Activated CD8-positive, alpha-beta memory T cell treated with anti-CD3 and anti-CD28 coated beads, Interleukin-2, amount 50 U/mL, for 48 hours (primary cell): ENCODE measurements around the gene NAT14.

Experiments
- DNase-seq: peaks from one replicate; pipeline ENCODE4 v3.0.0-alpha.2; 2020

NAT14 gene

DNA sequence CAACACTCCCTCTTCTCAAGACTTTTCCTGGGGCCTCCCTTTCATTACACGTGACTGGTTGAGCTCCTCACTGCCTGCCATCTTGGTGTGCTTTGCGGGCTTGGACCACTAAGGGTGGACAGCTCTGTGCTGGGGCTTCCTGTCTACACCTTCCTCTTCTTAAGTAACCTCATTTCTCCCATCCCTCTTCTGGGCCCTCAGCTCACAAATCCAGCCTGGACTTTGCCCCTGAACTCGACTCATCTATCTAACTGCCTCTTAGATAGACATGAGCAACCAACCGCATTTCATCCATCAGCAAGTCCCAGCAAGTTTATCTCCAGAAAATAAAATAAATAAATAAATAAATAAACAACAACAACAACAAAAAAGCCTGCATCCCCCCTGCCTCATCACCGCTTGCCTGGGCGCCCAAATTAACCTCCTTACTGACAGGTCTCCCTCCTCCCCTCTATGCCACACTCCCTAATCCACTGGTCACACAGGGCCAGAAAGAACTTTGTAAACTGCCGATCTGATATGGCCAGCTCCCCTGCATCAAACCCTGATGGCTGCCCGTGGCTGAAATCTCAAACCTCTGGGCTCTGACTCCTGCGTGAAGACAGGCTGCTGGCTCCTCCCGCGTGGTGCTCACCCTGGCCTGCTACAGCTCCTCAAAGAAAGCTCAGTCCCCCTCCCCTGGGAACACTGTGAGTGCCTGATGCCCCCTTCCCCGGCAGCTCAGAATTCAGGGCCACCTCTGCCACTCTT is 31.3 kb upstream of the NAT14 start:
- DNase-seq = no peak

- DNase-seq = peak; percentile 75
Measured at GRCh38 chr19:55454787-55455243, 30.2 kb upstream of the NAT14 start.

- no peak for DNase-seq
Measured at GRCh38 chr19:55455576-55456235, 29.3 kb upstream of the NAT14 start.

DNA sequence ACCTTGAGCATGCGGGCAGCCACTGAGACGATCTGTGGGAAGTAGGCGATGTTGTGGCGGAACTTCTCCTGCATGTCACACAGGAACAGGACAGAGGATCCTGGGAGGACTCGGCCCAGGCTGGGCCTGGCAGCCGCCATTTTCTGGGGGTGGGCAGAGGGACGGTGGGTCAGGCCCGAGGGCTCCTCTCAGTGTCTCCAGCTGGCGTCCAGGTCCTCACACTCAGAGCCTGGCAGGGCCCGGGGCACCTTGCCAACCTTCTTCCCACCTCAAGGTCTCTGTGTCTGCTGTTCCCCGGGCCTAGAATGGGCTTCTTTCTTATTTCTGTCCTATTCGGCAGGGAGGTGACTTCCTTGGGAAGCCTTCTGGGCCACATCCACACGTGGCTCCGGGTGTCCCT is 28.6 kb upstream of the NAT14 start:
- DNase-seq = no peak

DNA sequence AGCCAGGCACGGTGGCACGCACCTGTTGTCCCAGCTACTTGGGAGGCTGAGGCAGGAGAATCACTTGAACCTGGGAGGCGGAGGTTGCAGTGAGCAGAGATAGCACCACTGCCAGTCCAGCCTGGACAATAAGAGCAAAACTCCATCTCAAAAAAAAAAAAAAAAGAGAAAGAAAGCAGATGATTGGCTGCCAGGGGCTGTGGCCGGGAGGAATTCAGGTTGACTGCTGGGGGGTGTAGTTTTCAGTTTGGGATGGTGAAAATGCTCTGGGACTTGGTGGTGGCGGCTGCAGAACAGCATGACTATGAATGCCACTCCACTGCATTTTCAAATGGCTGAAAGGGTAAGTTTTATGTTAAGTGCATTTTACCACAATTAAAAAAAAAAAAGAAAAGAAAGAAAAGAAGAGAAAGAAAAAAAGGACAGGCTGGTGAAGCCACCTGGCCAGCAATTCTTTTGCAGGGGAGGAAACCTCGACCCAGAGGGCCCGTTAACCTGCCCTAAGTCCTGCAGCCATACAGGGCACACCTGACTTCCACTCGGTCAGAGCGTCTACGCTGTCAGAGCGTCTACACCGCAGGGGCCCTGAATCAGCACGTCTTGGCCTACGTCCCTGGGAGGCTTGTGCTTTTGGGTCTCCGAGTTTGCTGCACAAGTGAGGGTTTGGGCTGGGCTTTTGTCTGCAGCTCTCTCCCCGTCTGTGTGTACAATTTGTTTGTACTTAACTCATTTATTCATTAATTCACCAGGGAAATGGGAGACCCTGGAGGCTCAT is 27.1 kb upstream of the NAT14 start:
- DNase-seq = no peak

DNA sequence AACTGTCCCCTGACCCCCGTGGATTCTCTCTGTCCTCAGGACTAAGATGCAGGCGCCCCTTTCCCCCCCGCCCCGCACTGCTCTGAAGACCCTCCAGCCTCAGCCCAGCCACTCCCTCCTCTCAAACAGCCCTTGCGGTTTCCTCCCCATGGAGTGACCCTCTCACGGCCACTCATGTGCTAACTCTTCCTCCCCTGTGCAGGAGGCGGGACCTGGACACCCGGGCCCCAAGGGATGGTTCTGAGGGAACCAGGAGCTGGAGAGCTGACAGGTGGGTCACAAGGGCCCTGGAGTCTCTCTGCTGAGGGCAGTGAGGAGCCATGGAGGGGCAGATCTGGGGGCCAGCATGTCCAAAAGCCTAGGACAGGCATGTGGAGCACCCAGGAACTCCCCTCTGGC is 25.4 kb upstream of the NAT14 start:
- DNase-seq = no peak

GRCh38 chr19:55459950-55460657 is 24.9 kb upstream of the NAT14 start:
- DNase-seq = no peak

- no peak for DNase-seq
Measured at GRCh38 chr19:55460670-55461258, 24.2 kb upstream of the NAT14 start.

GRCh38 chr19:55461259-55461973 is 23.6 kb upstream of the NAT14 start, which contains the start of gene ISOC2:
TSS of gene ISOC2 (minus strand) at chr19:55461642. CDS start at chr19:55456486, 5,156 bp downstream.
- DNase-seq = peak; percentile 100

DNA sequence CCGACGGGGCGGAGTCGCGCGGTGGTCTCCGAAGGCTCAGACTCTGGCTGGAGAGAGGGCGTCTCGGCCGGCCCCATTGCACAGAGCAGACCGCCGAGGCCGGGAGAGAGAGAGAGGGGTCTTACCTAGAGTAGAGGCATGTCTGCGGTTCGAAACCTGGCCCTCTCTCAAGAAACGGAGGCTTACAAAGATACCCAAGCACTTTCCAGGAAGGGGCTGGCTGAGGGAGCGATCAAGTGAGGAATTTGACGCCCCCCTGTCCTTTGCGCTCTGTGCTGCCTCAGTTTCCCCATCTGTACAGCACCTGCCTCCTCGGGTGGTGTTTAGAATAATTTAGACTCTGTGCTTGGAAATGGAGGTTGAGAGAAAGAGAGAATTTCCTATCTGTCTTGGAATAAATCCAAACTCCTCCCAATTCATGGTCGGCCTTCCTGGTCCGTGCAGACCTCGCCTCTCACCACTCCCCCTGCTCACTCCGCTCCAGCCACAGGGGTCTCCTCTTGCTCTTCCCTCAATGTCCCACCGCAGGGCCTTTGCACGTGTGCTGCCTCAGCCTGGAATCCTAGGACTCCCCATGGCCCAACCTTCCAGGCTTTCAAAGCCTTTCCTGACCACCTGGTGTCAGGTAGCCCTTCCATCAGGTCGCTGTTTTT is 22.9 kb upstream of the NAT14 start:
- DNase-seq = no peak

DNA sequence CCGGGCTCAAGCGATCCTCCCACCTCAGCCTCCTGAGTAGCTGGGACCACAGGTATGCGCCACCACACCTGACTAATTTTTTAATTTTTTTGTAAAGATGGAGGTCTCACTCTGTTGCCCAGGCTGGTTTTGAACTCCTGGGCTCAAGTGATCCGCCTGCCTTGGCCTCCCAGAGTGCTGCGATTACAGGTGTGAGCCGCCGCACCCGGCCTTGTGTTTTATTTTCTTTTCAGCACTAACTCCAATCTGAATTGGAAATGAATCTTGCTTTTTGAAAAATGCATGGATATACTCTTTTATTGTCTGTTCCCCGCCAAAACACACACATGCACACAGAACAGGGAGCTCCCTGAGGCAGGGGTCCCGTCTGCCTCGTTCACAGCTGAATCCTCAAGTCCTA is 22.3 kb upstream of the NAT14 start:
- no peak for DNase-seq

GRCh38 chr19:55463583-55464031 is 21.4 kb upstream of the NAT14 start:
- no peak for DNase-seq

GRCh38 chr19:55464039-55464661 is 20.8 kb upstream of the NAT14 start:
- no peak for DNase-seq

GRCh38 chr19:55464662-55465054 is 20.3 kb upstream of the NAT14 start, which contains the start of gene C19orf85:
TSS of gene C19orf85 (minus strand) at chr19:55464751. CDS start at chr19:55464554, 197 bp downstream.
- DNase-seq = no peak

- no peak for DNase-seq
Measured at GRCh38 chr19:55465460-55466240, 19.3 kb upstream of the NAT14 start.

DNA sequence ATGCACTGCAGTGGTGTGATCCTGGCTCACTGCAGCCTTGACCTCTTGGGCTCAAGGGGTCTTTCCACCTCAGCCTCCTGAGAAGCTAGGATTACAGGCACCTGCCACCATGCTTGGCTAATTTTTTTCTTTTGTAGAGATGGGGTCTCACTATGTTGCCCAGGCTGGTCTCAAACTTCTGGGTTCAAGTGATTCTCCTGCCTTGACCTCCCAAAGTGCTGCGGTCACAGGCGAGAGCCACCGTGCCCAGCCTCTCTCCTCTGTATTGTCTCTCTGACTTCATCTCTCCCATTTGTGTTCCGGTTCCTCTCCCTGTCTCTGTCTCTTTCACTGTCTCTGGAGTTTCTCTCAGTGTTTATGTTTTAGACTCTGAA is 18.8 kb upstream of the NAT14 start:
- no peak for DNase-seq

DNA sequence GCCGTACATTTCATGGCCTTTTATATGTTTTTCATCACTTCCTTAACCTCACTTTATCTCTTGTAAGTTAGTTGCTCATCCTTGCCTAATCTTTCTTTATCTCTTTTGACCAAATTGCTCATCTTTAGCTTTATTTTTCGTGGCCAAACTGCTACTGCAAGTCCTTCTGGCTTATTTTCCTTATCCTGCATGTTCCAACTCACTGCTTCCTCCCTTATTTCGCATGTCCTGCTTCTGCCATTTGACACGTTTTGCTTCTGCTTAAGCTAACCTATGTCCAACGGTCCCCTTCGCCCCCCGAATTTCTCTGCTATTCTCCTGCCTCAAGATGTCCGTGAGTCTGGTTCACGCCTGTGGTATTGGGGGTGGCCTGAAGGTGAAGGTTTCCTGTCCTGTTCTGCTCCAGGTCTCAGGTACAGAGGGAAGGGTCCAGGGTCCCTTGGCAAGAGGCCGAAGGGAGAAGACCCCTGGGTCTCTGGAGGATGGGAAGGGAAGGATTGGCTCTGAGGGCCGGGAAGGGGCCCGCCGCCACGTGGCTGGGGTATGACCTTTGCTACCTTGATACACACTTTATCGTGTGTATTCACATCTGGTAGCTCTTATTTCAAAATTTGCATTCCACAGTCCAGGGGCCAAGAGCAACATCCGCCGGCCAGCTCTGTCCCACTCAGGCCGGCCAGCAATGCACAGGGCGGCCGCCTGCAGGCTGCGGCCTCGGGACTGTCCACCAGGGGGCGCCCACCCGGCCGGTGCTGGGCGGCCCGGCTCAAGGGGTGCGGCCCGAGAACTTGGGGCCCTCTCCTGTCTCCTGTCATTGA is 17.5 kb upstream of the NAT14 start:
- peak; percentile 96 for DNase-seq

- no peak for DNase-seq
Measured at GRCh38 chr19:55468054-55468393, 17.0 kb upstream of the NAT14 start.

DNA sequence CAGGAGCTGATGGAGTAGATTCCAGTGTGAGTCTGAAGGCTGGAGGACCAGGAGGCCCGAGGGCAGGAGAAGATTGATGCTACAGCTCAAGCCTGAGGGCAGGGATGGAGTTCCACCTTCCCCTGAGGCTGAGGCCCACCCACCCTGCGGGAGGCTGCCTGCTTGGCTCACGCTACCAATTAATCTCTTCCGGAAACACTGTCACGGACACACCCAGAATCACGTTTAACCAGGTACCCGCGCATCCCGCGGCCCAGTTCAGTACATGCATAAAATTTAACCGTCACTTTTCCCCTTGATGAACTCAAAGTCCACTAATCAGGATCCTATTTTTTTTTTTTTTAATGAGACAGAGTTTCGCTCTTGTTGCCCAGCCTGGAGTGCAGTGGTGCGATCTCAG is 13.7 kb upstream of the NAT14 start:
- no peak for DNase-seq
